ENCODE measurements around the gene IL1RAPL1.

GRCh38 chrX:29581223-29581622 is 994.0 kb downstream of the IL1RAPL1 start:
- TF ChIP-seq CTCF (IDR thresholded peaks at IDR 0.05 in 4 of 5, conservative IDR thresholded peaks at IDR 0.05 in 1 of 5) (no peak), POLR2A (IDR thresholded peaks at IDR 0.05) (no peak)

Data from gastrocnemius medialis (tissue), 4 donors.